Progenitor cell of endocrine pancreas (in vitro differentiated cells): ENCODE measurements around the gene GPR75. TPM values are rescaled to one million over a fixed set of nuclear protein-coding genes. Genes with fewer than 3 reads are reported as not detected.
"Not testable (repeated sequence)": the region's sequence is repeated elsewhere in the genome, so short reads cannot be mapped to it uniquely, and the experiment has no call there.

Experiments used
- DNase-seq: peaks from one replicate; pipeline ENCODE4 v3.0.0; 2021; ENCODE audit warnings: low spot score; ENCODE audit not compliant: unreplicated experiment
- H3K27ac Mint-ChIP-seq: 2 replicates; pipeline ENCODE4 v1.8.0; 2021; ENCODE audit warnings: mild to moderate bottlenecking, moderate library complexity, mixed read lengths
- H3K27me3 Mint-ChIP-seq: 2 replicates; pipeline ENCODE4 v1.8.0; 2021; ENCODE audit warnings: mixed read lengths
- H3K36me3 Mint-ChIP-seq: 2 replicates; pipeline ENCODE4 v1.8.0; 2022; ENCODE audit warnings: mixed read lengths; ENCODE audit not compliant: insufficient read depth
- H3K4me1 Mint-ChIP-seq: 2 replicates; pipeline ENCODE4 v1.8.0; 2021; ENCODE audit warnings: low read depth, mixed read lengths
- H3K4me3 Mint-ChIP-seq: 2 replicates; pipeline ENCODE4 v1.8.0; 2021; ENCODE audit warnings: low read depth, mild to moderate bottlenecking, moderate library complexity, mixed read lengths
- H3K9me3 Mint-ChIP-seq: 2 replicates; pipeline ENCODE4 v1.8.0; 2021; ENCODE audit warnings: low read depth, mixed read lengths
- CTCF ChIP-seq: fragments of 200-600 bp; sonication (generic); IDR thresholded peaks from one replicate; pipeline ENCODE4 v1.5.0; 2021; ENCODE audit warnings: antibody characterized with exemption, mild to moderate bottlenecking; ENCODE audit not compliant: unreplicated experiment
- total RNA-seq: library from RNA; stranded (reverse); gene quantifications from 2 replicates; pipeline ENCODE4 v1.2.1, GENCODE V29; 2021

Gene GPR75
- total RNA-seq, 1 donor from 2014 or later = 3.9 TPM

- peaks cover 2% of the 10 kb centered on the region for H3K4me1 Mint-ChIP-seq
- no peak overlapping the region for H3K27ac Mint-ChIP-seq
- no peaks in the 10 kb centered on the region for H3K9me3 Mint-ChIP-seq
- DNase-seq = no peak
- no peaks in the 10 kb centered on the region for H3K27me3 Mint-ChIP-seq
- no peaks in the 10 kb centered on the region for H3K36me3 Mint-ChIP-seq
- no peak overlapping the region for H3K4me3 Mint-ChIP-seq
- no peak for TF ChIP-seq CTCF
These were observed 32.2 kb downstream of the GPR75 start for GRCh38 chr2:53827398-53828175.

DNA sequence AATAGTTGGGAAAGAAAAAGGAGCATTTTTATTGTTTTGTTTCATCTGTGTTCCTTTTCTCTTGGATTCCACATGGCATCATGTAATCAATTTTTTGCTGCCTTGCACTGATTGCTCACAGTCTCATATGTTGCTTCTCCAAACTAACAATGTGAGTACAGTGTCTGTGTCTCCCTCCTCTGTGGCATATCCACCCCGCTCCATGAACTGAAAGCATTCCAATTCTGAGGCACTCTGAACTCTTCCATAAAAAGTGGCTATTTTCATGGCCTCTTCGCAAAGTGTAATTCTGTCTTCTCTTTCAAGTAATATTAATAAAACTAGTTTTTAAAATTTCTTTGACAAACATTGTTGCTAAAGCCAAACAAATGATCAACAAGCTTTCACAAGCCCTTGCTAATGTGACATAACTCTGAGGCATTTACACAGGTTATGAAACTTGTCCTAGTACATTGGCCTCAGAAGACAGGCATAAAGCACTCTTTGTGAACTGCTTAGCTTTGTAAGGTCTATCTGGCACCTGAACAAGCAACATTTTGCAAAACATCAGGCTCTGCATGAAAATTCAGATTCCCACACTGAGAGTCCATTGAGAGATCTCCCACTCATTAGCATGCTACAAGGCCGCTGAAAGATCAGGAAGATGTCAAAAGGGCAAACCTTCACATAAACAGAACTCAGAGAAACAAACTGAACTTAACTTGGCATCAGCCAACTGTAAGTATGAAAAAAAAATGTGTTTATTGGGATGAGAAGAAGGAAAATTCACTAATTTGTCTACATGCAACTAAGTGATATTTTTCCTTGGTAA lies 33.0 kb downstream of the GPR75 start:
- no peak overlapping the region for H3K4me3 Mint-ChIP-seq
- H3K4me1 Mint-ChIP-seq = peaks cover 2% of the 10 kb centered on the region
- no peak for DNase-seq
- H3K27ac Mint-ChIP-seq = no peak overlapping the region
- no peaks in the 10 kb centered on the region for H3K27me3 Mint-ChIP-seq
- no peaks in the 10 kb centered on the region for H3K36me3 Mint-ChIP-seq
- no peak for TF ChIP-seq CTCF
- H3K9me3 Mint-ChIP-seq = no peaks in the 10 kb centered on the region

- TF ChIP-seq CTCF = no peak
- no peak for DNase-seq
- H3K9me3 Mint-ChIP-seq = no peaks in the 10 kb centered on the region
- H3K27me3 Mint-ChIP-seq = no peaks in the 10 kb centered on the region
- H3K4me3 Mint-ChIP-seq = no peak overlapping the region
- no peak overlapping the region for H3K27ac Mint-ChIP-seq
- peaks cover 2% of the 10 kb centered on the region for H3K4me1 Mint-ChIP-seq
- no peaks in the 10 kb centered on the region for H3K36me3 Mint-ChIP-seq
These were observed 33.7 kb downstream of the GPR75 start for GRCh38 chr2:53826030-53826410.

DNA sequence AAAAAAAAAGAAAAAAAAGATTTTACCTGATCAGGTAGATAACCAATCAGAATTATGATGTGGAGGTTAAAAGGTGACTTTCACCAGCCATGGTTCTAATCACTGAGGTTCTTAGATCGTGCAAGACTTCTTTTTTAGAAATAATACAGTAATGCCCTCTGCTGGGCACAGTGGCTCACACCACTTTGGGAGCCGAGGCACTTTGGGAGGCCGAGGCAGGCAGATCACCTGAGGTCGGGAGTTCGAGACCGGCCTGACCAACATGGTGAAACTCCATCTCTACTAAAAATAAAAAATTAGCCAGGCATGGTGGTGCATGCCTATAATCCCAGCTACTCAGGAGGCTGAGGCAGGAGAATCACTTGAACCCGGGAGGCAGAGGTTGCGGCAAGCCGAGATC lies 36.1 kb downstream of the GPR75 start:
- not testable (repeated sequence) for H3K36me3 Mint-ChIP-seq, H3K4me3 Mint-ChIP-seq

GRCh38 chr2:53821810-53822209 lies 38.0 kb downstream of the GPR75 start:
- peaks cover 2% of the 10 kb centered on the region for H3K36me3 Mint-ChIP-seq
- H3K27ac Mint-ChIP-seq = no peak overlapping the region
- TF ChIP-seq CTCF = no peak
- H3K4me1 Mint-ChIP-seq = peaks cover 2% of the 10 kb centered on the region
- DNase-seq = no peak
- H3K4me3 Mint-ChIP-seq = no peak overlapping the region
- no peaks in the 10 kb centered on the region for H3K9me3 Mint-ChIP-seq
- H3K27me3 Mint-ChIP-seq = no peaks in the 10 kb centered on the region

More for the DNA sequence above, 36.1 kb downstream of the GPR75 start:
- not testable (repeated sequence) for DNase-seq, H3K4me1 Mint-ChIP-seq, H3K9me3 Mint-ChIP-seq, H3K27ac Mint-ChIP-seq, H3K27me3 Mint-ChIP-seq

- Mint-ChIP-seq H3K36me3 (peaks cover 5% of the 10 kb centered on the region), H3K4me1 (no peaks in the 10 kb centered on the region), H3K27me3 (no peaks in the 10 kb centered on the region), H3K4me3 (no peak overlapping the region), H3K27ac (no peak overlapping the region), H3K9me3 (no peaks in the 10 kb centered on the region)
- no peak for DNase-seq
- no peak for TF ChIP-seq CTCF
These were observed 39.1 kb downstream of the GPR75 start for GRCh38 chr2:53820711-53821110.
